Measurements from ENCODE around the gene MGLL. TPM values are rescaled to one million over a fixed set of nuclear protein-coding genes. Genes with fewer than 3 reads are reported as not detected.

MGLL gene
- total RNA-seq, 1 experiment from 2014 or later: 2.1 TPM

GRCh38 chr3:127856801-127857200, 34.5 kb upstream of the MGLL start:
- Histone ChIP-seq H3K9me3 (ENCODE audit: control insufficient read depth, insufficient read depth, low read depth, low read length) (no peaks in the 10 kb centered on the region), H3K27me3 (ENCODE audit: control insufficient read depth, insufficient read depth, low read length) (peaks cover 3% of the 10 kb centered on the region; the same call in 1 of the 2 replicates), H3K4me1 (ENCODE audit: control insufficient read depth, insufficient read depth, low read length) (no peaks in the 10 kb centered on the region), H3K36me3 (ENCODE audit: control insufficient read depth, insufficient read depth, low read length) (no peaks in the 10 kb centered on the region), H3K27ac (ENCODE audit: low read length) (no peak overlapping the region), H3K4me3 (ENCODE audit: low read depth in 2 of 2, low read length in 2 of 2) (no peak overlapping the region)
- TF ChIP-seq POLR2AphosphoS5 (IDR thresholded peaks at IDR 0.05; ENCODE audit: low read depth, low read length): no peak
- no peak for TF ChIP-seq SIN3A (IDR thresholded peaks at IDR 0.05; ENCODE audit: borderline replicate concordance, insufficient read depth, low read depth, low read length)
- no peak for TF ChIP-seq CTCF (IDR thresholded peaks at IDR 0.05)
- no peak for TF ChIP-seq TCF7L2 (IDR thresholded peaks at IDR 0.05; ENCODE audit: low read depth, low read length)
- no peak for TF ChIP-seq REST (IDR thresholded peaks at IDR 0.05; ENCODE audit: insufficient read depth in 1 of 2, low read depth in 2 of 2, low read length in 1 of 2)
- intact Hi-C loops (cut with micrococcal nuclease; ENCODE audit: unreplicated experiment) (no loop called here), in situ Hi-C loops (cut with HindIII; ENCODE audit: low pct_unique_long_range_greater_than_20kb, low sequenced_read_pairs) (no loop called here)
- ATAC-seq (no peak), DNase-seq (ENCODE audit: low read depth, low spot score) (no peak)
- ChIA-PET CTCF (no interaction called here), POLR2A (no interaction called here)
- BruUV-seq (replicated peaks): no TSS peak

- intact Hi-C loops (cut with micrococcal nuclease; ENCODE audit: unreplicated experiment) (no loop called here), in situ Hi-C loops (cut with HindIII; ENCODE audit: low pct_unique_long_range_greater_than_20kb, low sequenced_read_pairs) (no loop called here)
- no peak for TF ChIP-seq POLR2AphosphoS5 (IDR thresholded peaks at IDR 0.05; ENCODE audit: low read depth, low read length)
- TF ChIP-seq TCF7L2 (IDR thresholded peaks at IDR 0.05; ENCODE audit: low read depth, low read length): no peak
- no peak for TF ChIP-seq SIN3A (IDR thresholded peaks at IDR 0.05; ENCODE audit: borderline replicate concordance, insufficient read depth, low read depth, low read length)
- TF ChIP-seq CTCF (IDR thresholded peaks at IDR 0.05): no peak
- no peak for TF ChIP-seq REST (IDR thresholded peaks at IDR 0.05; ENCODE audit: insufficient read depth in 1 of 2, low read depth in 2 of 2, low read length in 1 of 2)
- BruUV-seq (replicated peaks): no TSS peak
- ATAC-seq: no peak
- Histone ChIP-seq H3K4me3 (ENCODE audit: low read depth in 2 of 2, low read length in 2 of 2) (no peak overlapping the region), H3K9me3 (ENCODE audit: control insufficient read depth, insufficient read depth, low read depth, low read length) (no peaks in the 10 kb centered on the region), H3K4me1 (ENCODE audit: control insufficient read depth, insufficient read depth, low read length) (no peaks in the 10 kb centered on the region), H3K27ac (ENCODE audit: low read length) (no peak overlapping the region), H3K27me3 (ENCODE audit: control insufficient read depth, insufficient read depth, low read length) (no peaks in the 10 kb centered on the region), H3K36me3 (ENCODE audit: control insufficient read depth, insufficient read depth, low read length) (no peaks in the 10 kb centered on the region)
- POLR2A ChIA-PET: no interaction called here
- no peak for DNase-seq (ENCODE audit: low read depth, low spot score)
- CTCF ChIA-PET: interaction anchor here (0.7 kb wide), 1 partner anchor 244 kb away, joined by 3 read pairs; no protein-coding TSS in a partner anchor
Measured at GRCh38 chr3:127855246-127855645, 32.9 kb upstream of the MGLL start.
